Measurements from ENCODE around the gene OR2T5. TPM values are rescaled to one million over a fixed set of nuclear protein-coding genes. Genes with fewer than 3 reads are reported as not detected.
"Not testable (repeated sequence)": the region's sequence is repeated elsewhere in the genome, so short reads cannot be mapped to it uniquely, and the experiment has no call there.

OR2T5 gene
- not detected for total RNA-seq

- H3K9me3 ChIP-seq; H3K4me3 ChIP-seq; DNase-seq (ENCODE audit: low spot score in 2 of 2); intact Hi-C loops (cut with DNase I; ENCODE audit: low total_unique reads); H3K27me3 ChIP-seq; H3K4me1 ChIP-seq; H3K27ac ChIP-seq; H3K36me3 ChIP-seq: not testable (repeated sequence)
Measured at GRCh38 chr1:248488289-248488688, at the start of gene OR2T5. TSS of gene OR2T5 (plus strand) at chr1:248488589. CDS start at chr1:248488589, 0 bp downstream.

- H3K36me3 ChIP-seq; intact Hi-C loops (cut with DNase I; ENCODE audit: low total_unique reads); H3K4me3 ChIP-seq; DNase-seq (ENCODE audit: low spot score in 2 of 2); H3K27me3 ChIP-seq; H3K27ac ChIP-seq; H3K4me1 ChIP-seq; H3K9me3 ChIP-seq: not testable (repeated sequence)
Measured at GRCh38 chr1:248438668-248439067, 49.7 kb upstream of the OR2T5 start.

GRCh38 chr1:248439283-248439682 is 49.1 kb upstream of the OR2T5 start:
- H3K27me3 ChIP-seq; H3K27ac ChIP-seq; DNase-seq (ENCODE audit: low spot score in 2 of 2); H3K36me3 ChIP-seq; H3K4me3 ChIP-seq; H3K4me1 ChIP-seq; H3K9me3 ChIP-seq; intact Hi-C loops (cut with DNase I; ENCODE audit: low total_unique reads): not testable (repeated sequence)

GRCh38 chr1:248442500-248443277 is 45.7 kb upstream of the OR2T5 start:
- H3K27ac ChIP-seq; H3K36me3 ChIP-seq; intact Hi-C loops (cut with DNase I; ENCODE audit: low total_unique reads); H3K4me1 ChIP-seq; DNase-seq (ENCODE audit: low spot score in 2 of 2); H3K9me3 ChIP-seq; H3K4me3 ChIP-seq; H3K27me3 ChIP-seq: not testable (repeated sequence)

- H3K27me3 ChIP-seq; H3K36me3 ChIP-seq; H3K9me3 ChIP-seq; H3K27ac ChIP-seq; H3K4me1 ChIP-seq; intact Hi-C loops (cut with DNase I; ENCODE audit: low total_unique reads); H3K4me3 ChIP-seq; DNase-seq (ENCODE audit: low spot score in 2 of 2): not testable (repeated sequence)
Measured at GRCh38 chr1:248444603-248445002, 43.8 kb upstream of the OR2T5 start.

GRCh38 chr1:248445399-248445798 is 43.0 kb upstream of the OR2T5 start, which contains the start of gene OR2T2:
TSS of gene OR2T2 (plus strand) at chr1:248445637. CDS start at chr1:248452798, 7,161 bp downstream.
- intact Hi-C loops (cut with DNase I; ENCODE audit: low total_unique reads) = not testable (repeated sequence)

GRCh38 chr1:248448409-248449074 is 39.8 kb upstream of the OR2T5 start:
- H3K27ac ChIP-seq; DNase-seq (ENCODE audit: low spot score in 2 of 2); H3K9me3 ChIP-seq; H3K4me3 ChIP-seq; H3K4me1 ChIP-seq; H3K36me3 ChIP-seq; H3K27me3 ChIP-seq; intact Hi-C loops (cut with DNase I; ENCODE audit: low total_unique reads): not testable (repeated sequence)

More at GRCh38 chr1:248445399-248445798, 43.0 kb upstream of the OR2T5 start, which contains the start of gene OR2T2:
- not testable (repeated sequence) for H3K4me1 ChIP-seq; H3K27me3 ChIP-seq; H3K27ac ChIP-seq; DNase-seq (ENCODE audit: low spot score in 2 of 2); H3K9me3 ChIP-seq; H3K36me3 ChIP-seq; H3K4me3 ChIP-seq

- H3K4me1 ChIP-seq; intact Hi-C loops (cut with DNase I; ENCODE audit: low total_unique reads); DNase-seq (ENCODE audit: low spot score in 2 of 2); H3K36me3 ChIP-seq; H3K27ac ChIP-seq; H3K27me3 ChIP-seq; H3K9me3 ChIP-seq; H3K4me3 ChIP-seq: not testable (repeated sequence)
Measured at GRCh38 chr1:248449821-248450465, 38.4 kb upstream of the OR2T5 start.

GRCh38 chr1:248450466-248451145 is 37.8 kb upstream of the OR2T5 start:
- H3K4me3 ChIP-seq; H3K27ac ChIP-seq; H3K36me3 ChIP-seq; H3K9me3 ChIP-seq; DNase-seq (ENCODE audit: low spot score in 2 of 2); intact Hi-C loops (cut with DNase I; ENCODE audit: low total_unique reads); H3K4me1 ChIP-seq; H3K27me3 ChIP-seq: not testable (repeated sequence)

GRCh38 chr1:248453619-248454018 is 34.8 kb upstream of the OR2T5 start:
- H3K27ac ChIP-seq; DNase-seq (ENCODE audit: low spot score in 2 of 2); H3K36me3 ChIP-seq; H3K27me3 ChIP-seq; intact Hi-C loops (cut with DNase I; ENCODE audit: low total_unique reads); H3K9me3 ChIP-seq; H3K4me3 ChIP-seq; H3K4me1 ChIP-seq: not testable (repeated sequence)

GRCh38 chr1:248455045-248455444 is 33.3 kb upstream of the OR2T5 start:
- H3K27ac ChIP-seq; H3K9me3 ChIP-seq; H3K4me3 ChIP-seq; intact Hi-C loops (cut with DNase I; ENCODE audit: low total_unique reads); H3K27me3 ChIP-seq; H3K4me1 ChIP-seq; DNase-seq (ENCODE audit: low spot score in 2 of 2); H3K36me3 ChIP-seq: not testable (repeated sequence)

- H3K27me3 ChIP-seq; DNase-seq (ENCODE audit: low spot score in 2 of 2): not testable (repeated sequence)
Measured at GRCh38 chr1:248456635-248457034, 31.8 kb upstream of the OR2T5 start.

GRCh38 chr1:248459117-248459516 is 29.3 kb upstream of the OR2T5 start:
- DNase-seq (ENCODE audit: low spot score in 2 of 2); intact Hi-C loops (cut with DNase I; ENCODE audit: low total_unique reads); H3K36me3 ChIP-seq; H3K27ac ChIP-seq; H3K4me3 ChIP-seq; H3K4me1 ChIP-seq; H3K27me3 ChIP-seq; H3K9me3 ChIP-seq: not testable (repeated sequence)

More at GRCh38 chr1:248456635-248457034, 31.8 kb upstream of the OR2T5 start:
- intact Hi-C loops (cut with DNase I; ENCODE audit: low total_unique reads); H3K4me1 ChIP-seq; H3K27ac ChIP-seq; H3K36me3 ChIP-seq; H3K4me3 ChIP-seq; H3K9me3 ChIP-seq: not testable (repeated sequence)

Measured in breast epithelium (tissue), 4 donors.